Fibroblast of skin of scalp (primary cell): ENCODE data around the gene ENKUR.
A peak's percentile ranks its signal among the peaks of the same experiment; 100 is the strongest.

ENCODE experiments used
- DNase-seq: peaks from one replicate; pipeline ENCODE4 v3.0.0-alpha.2; 2013

The ENKUR gene

GRCh38 chr10:24944512-24945255 is 71.3 kb downstream of the ENKUR start:
- peak; percentile 27 for DNase-seq

DNA sequence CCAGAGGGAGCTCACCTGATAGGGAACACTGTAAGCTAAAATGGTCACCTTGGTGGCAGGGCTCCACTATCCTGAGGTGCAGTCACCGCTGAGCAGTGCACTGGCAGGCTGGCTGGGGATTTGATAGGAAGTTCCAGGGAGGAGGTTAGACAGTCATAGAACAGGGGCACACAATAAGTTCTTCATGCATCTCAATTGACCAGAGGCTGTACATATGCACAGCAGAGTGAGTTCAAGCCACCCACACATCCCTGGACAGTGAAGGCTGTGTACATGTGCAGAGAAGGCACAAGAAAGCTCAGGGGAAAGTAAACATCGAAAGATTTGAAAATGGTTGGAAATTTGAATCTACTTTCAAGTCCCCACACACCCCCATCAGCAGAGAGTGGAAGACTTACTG is 77.4 kb downstream of the ENKUR start:
- DNase-seq, result no peak

- no peak for DNase-seq
These were observed 77.9 kb downstream of the ENKUR start for GRCh38 chr10:24938076-24938475.

DNA sequence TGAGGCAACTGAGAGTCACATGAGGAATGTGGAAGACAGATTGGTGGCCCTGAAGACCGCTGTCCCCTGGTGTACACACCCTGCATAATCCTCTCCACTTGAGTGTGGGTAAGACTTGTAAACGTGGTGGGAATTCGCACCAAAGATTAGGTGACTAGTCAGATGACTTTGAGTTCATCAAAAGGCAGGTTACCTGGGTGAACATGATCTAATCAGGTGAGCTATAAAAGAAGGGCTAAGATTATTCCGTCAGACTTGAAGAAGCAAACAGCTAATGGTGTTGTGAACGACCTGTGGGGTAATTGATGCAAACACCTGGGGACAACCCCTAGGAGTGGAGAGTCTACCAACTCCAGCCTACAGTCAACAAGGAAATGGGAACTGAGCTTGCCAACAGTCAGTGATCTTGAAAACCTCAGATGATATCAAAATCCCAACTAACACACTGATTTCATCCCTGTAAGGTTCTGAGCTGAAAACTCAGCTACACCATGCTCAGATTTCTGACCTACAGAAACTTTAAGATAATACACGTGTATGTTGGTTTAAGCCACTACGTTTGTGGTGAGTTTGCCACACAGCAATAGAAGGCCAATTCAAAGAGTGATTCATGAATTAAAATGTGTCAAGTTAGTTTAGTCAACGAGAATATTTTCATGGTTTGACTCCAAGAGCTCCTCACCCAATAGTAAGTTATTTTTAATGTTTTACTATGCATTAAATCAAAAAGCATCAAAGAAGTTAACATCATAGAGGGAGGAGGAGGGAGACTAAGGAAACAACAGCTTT is 80.3 kb downstream of the ENKUR start:
- DNase-seq, result no peak
